Right forelimb (tissue), 1 donor: Measurements from ENCODE around the gene TMEM204.
"Not testable (repeated sequence)": the region's sequence is repeated elsewhere in the genome, so short reads cannot be mapped to it uniquely, and the experiment has no call there.

Experiments used
- DNase-seq: peaks from one replicate; pipeline ENCODE4 v3.0.0-alpha.2; 2018

Gene TMEM204

DNA sequence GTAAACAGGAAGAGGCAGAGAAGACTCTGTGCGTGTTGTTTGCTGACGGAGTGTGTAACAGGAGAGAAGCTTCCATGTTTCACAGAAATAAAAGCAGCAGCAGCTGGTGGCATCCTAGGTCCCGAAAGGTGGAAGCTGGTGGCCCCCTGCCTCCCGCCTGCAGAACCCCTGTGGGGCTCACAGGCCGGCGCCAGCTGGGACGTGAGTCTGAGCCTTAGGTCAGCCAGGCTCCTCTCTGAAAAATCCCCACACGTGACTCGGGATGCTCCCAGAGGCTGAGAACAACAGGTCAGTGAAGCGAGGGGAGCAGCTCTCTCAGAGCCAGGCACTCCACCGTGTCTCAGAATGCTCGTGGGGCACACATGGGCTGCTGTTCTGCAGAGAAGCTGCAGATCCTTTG is 27.4 kb downstream of the TMEM204 start:
- DNase-seq: no peak

DNA sequence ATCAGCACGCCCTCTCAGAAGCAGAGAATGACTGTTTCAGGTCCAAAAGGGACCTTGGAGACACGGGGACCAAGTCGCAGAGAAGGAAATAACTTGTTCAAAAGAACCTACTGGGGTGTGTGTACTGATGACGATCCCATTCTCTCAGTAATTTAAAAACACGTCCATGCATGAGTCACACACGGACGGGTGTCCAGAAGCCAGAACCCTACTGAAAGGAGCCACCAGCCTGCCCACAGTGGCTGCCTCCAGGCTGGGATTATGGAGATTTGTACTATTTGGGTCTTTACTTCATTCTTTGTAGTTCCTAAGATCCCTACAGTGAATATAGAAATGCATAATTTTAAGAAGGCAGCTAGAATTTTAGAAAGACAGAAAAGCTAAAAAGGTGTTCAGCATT is 27.8 kb downstream of the TMEM204 start:
- DNase-seq: no peak

GRCh38 chr16:1561836-1562235 is 28.4 kb downstream of the TMEM204 start:
- no peak for DNase-seq

- no peak for DNase-seq
Observed at GRCh38 chr16:1563786-1564185, 30.3 kb downstream of the TMEM204 start.

GRCh38 chr16:1564325-1564724 is 30.9 kb downstream of the TMEM204 start:
- no peak for DNase-seq

- DNase-seq: no peak
Observed at GRCh38 chr16:1565083-1565805, 31.8 kb downstream of the TMEM204 start.

- DNase-seq: no peak
Observed at GRCh38 chr16:1567988-1568387, 34.5 kb downstream of the TMEM204 start.

- no peak for DNase-seq
Observed at GRCh38 chr16:1571012-1571671, 37.7 kb downstream of the TMEM204 start.

- DNase-seq: no peak
Observed at GRCh38 chr16:1572673-1573072, 39.2 kb downstream of the TMEM204 start.

DNA sequence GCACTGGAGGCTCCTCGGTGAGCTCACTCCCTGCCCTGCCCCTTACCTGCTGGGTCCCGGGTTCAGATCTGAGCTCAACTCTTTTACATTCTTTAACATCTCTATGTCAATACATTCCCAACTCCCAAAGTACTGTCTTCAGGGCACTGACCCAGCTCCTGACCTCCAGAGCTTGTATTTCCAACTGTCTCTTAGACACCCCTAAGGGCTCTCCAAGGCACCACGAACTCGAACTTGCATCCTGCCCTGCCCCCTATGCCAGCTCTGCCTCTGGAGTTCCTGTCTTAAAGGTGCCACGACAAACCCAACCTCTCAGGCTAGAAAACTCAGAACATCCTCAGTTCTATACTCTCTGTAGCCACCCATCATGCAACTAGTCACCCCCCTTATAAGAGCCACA is 39.8 kb downstream of the TMEM204 start:
- no peak for DNase-seq

DNA sequence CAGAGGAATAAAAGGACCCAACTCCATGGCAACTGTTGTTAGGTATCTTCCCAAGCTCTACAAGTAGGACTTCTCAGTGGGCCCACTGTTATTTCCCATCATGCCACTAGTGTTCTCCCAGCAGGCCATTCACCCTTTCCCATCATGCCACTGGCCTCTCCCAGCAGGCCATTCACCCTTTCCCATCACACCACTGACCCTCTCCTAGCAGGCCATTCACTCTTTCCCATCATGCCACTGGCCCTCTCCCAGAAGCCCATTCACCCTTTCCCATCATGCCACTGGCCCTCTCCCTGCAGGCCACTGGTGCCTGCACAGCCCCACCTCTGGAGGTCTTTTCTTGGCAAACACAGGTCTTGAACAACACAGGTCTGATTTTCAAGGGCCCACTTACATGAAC is 42.1 kb downstream of the TMEM204 start:
- no peak for DNase-seq

- DNase-seq: no peak
Observed at GRCh38 chr16:1579214-1579613, 45.7 kb downstream of the TMEM204 start.

GRCh38 chr16:1580256-1580655 is 46.8 kb downstream of the TMEM204 start:
- no peak for DNase-seq

- no peak for DNase-seq
Observed at GRCh38 chr16:1580956-1581355, 47.5 kb downstream of the TMEM204 start.

- no peak for DNase-seq
Observed at GRCh38 chr16:1581804-1582203, 48.3 kb downstream of the TMEM204 start.

- DNase-seq: no peak
Observed at GRCh38 chr16:1583180-1583579, 49.7 kb downstream of the TMEM204 start.

GRCh38 chr16:1584926-1585484 is 51.5 kb downstream of the TMEM204 start:
- DNase-seq: no peak

DNA sequence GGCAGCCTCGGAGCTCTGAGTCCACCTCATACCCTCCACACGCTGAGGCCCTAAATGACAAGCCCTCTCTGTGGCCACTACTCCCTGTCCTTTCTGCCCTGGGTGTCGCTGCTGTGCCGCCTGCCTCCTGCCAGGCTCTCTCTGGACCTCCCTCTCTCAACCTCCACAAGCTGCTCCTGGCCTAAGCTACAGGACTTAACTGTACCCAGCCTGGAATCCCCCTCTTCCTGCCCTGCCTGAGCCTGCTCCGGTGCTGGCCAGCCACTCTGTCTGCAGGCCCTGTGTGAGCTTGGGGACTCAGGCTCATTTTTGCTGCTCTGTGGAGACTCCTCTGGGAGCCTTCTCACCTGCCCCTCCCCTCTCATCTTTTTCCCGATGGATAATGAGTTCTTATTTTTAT is 56.9 kb downstream of the TMEM204 start:
- no peak for DNase-seq

GRCh38 chr16:1590930-1591705 is 57.7 kb downstream of the TMEM204 start:
- DNase-seq: no peak

DNA sequence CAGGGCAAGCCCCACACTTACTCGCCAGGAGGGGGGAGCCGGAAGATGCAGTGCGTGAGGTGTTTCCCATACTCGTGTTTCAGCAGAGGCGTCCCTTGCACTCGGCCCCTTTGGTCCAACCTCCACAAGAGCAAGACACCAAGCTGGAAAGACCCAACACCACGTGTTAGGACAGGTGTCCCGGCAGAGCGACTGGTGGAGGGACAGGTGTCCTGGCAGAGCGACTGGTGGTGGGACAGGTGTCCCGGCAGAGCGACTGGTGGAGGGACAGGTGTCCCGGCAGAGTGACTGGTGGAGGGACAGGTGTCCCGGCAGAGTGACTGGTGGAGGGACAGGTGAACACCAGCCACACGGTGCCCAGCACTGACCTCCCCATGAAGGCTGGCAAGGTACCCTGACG is 59.0 kb downstream of the TMEM204 start:
- DNase-seq: no peak

DNA sequence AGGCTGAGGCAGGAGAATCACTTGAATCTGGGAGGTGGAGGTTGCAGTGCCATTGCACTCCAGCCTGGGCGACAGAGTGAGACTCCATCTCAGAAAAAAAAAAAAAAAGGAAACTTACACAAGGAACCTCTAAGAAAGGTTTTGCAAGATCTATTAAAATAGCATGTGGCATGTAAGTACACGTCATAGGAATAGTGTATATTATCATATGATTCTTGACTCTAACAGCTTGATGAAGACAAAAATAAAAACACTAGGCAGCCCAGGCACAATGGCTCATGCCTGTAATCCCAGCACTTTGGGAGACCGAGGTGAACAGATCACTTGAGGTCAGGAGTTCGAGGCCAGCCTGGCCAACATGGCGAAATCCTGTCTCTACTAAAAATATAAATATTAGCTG is 62.0 kb downstream of the TMEM204 start:
- DNase-seq: not testable (repeated sequence)

DNA sequence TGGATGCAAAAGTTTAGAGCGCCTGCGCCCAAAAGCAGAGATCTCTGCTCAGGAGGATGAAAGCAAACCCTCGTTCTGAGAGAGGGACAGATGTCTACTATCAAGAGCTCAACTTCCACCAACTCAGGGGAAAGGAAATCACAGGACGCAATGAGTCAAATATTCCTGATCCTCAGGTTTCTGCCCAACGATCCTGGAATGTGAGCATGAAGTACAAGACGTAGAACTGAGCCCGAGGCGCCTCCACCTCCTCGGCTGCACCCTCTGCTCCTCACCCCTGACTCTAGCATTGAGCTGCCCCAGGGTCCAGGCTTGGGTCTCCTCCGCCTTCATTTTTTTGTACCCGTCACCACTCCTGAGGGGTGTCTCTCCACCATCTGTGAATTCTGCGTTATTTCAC is 63.0 kb downstream of the TMEM204 start:
- DNase-seq: no peak

DNA sequence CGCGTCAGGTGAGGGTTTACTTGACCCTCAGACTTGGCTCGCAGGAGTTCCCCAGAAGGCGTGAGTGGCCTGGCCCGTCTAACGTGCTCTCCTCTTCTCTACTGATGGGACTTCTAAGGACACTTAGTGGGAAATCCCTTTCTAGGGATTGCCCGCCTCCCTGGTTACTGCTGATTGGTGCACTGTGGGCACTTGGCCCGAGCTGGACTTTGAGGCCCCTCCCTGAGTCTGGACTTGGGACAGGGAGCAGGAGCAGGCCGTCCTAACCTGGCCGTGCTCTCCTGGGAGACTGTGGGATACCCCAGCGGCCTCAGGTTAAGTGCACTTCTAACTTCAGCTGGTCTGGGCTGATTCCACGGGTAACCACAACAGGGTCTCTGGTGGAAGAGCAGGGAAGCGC is 63.7 kb downstream of the TMEM204 start:
- DNase-seq: no peak

GRCh38 chr16:1601031-1601430 is 67.6 kb downstream of the TMEM204 start:
- DNase-seq: no peak
